GM08714 (cell line): Measurements from ENCODE around the gene ENC1.
"Not testable (repeated sequence)": the region's sequence is repeated elsewhere in the genome, so short reads cannot be mapped to it uniquely, and the experiment has no call there.

Source experiments
- H3K4me3 ChIP-seq: fragments of 200-500 bp; sonication (Bioruptor generic); 2 replicates; pipeline ENCODE4 v1.5.1; 2014; ENCODE audit warnings: mild to moderate bottlenecking, low read length, inconsistent platforms
- ZNF274 ChIP-seq: IDR thresholded peaks from 2 replicates; pipeline ENCODE4 v1.6.1; 2012; ENCODE audit warnings: mild to moderate bottlenecking, low read depth, low read length

The ENC1 gene

GRCh38 chr5:74640450-74640953 lies at the start of gene ENC1:
Gene ENC1, minus strand, starts transcription at chr5:74640728. Its CDS starts 4,243 bp downstream, at chr5:74636485.
- no peak for TF ChIP-seq ZNF274

GRCh38 chr5:74686962-74687751 lies 46.6 kb upstream of the ENC1 start:
- no peak for TF ChIP-seq ZNF274
- H3K4me3 ChIP-seq: no peak overlapping the region

More at GRCh38 chr5:74640450-74640953, at the start of gene ENC1:
- H3K4me3 ChIP-seq: peak within 1 kb of the TSS; percentile 98

GRCh38 chr5:74685979-74686631 lies 45.6 kb upstream of the ENC1 start:
- peak overlapping the region; percentile 81 for H3K4me3 ChIP-seq
- no peak for TF ChIP-seq ZNF274

- peak within 1 kb of the TSS; percentile 81 for H3K4me3 ChIP-seq
- TF ChIP-seq ZNF274: no peak
These were observed 44.6 kb upstream of the ENC1 start, which contains the start of gene HEXB for GRCh38 chr5:74684900-74685851. Gene HEXB, plus strand, starts transcription at chr5:74685233. Its CDS starts 28 bp downstream, at chr5:74685261.

GRCh38 chr5:74679966-74680365 lies 39.4 kb upstream of the ENC1 start:
- no peak for TF ChIP-seq ZNF274
- H3K4me3 ChIP-seq: no peak overlapping the region

- not testable (repeated sequence) for H3K4me3 ChIP-seq
These were observed 38.8 kb upstream of the ENC1 start for GRCh38 chr5:74679300-74679699.

GRCh38 chr5:74678123-74678522 lies 37.6 kb upstream of the ENC1 start:
- not testable (repeated sequence) for H3K4me3 ChIP-seq

- H3K4me3 ChIP-seq: not testable (repeated sequence)
These were observed 35.9 kb upstream of the ENC1 start for GRCh38 chr5:74676466-74676865.

- no peak overlapping the region for H3K4me3 ChIP-seq
- TF ChIP-seq ZNF274: no peak
These were observed 32.7 kb upstream of the ENC1 start for GRCh38 chr5:74673011-74673790.

- TF ChIP-seq ZNF274: no peak
These were observed 31.8 kb upstream of the ENC1 start for GRCh38 chr5:74672215-74672877.

GRCh38 chr5:74670396-74671038 lies 30.0 kb upstream of the ENC1 start:
- no peak for TF ChIP-seq ZNF274
- no peak overlapping the region for H3K4me3 ChIP-seq

More at GRCh38 chr5:74672215-74672877, 31.8 kb upstream of the ENC1 start:
- H3K4me3 ChIP-seq: no peak overlapping the region

- H3K4me3 ChIP-seq: no peak overlapping the region
- TF ChIP-seq ZNF274: no peak
These were observed 29.3 kb upstream of the ENC1 start for GRCh38 chr5:74669821-74670220.
